DMS153 treated with DMSO at 0.1 percent for 48 hours (cell line): ENCODE data around the gene MAP1B.

ENCODE experiments used
- DNase-seq: peaks from one replicate; lab custom pipeline; 2025; ENCODE audit not compliant: unreplicated experiment; lab: John Stamatoyannopoulos, UW

Gene MAP1B

GRCh38 chr5:72244862-72245371, 137.6 kb downstream of the MAP1B start:
- no peak for DNase-seq

DNA sequence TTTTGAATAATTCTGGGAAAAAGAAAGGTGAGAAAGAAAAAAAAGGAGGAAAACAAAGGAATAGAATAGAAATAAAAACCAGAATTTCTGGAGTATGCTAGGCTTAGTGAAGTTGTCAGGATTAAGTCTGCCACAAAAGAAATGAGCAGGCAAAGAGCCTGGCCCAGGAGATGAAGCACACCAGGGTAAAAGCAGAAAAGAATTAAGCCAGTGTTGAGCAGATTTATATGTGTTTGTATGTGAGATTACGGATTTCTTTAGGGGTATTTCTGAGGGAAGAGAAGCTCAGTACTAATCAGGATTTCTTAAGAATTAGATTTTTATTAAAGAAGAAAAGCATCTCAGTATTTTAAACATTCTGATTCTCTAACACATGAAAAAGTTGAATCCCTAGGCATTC, 138.3 kb downstream of the MAP1B start:
- no peak for DNase-seq

DNA sequence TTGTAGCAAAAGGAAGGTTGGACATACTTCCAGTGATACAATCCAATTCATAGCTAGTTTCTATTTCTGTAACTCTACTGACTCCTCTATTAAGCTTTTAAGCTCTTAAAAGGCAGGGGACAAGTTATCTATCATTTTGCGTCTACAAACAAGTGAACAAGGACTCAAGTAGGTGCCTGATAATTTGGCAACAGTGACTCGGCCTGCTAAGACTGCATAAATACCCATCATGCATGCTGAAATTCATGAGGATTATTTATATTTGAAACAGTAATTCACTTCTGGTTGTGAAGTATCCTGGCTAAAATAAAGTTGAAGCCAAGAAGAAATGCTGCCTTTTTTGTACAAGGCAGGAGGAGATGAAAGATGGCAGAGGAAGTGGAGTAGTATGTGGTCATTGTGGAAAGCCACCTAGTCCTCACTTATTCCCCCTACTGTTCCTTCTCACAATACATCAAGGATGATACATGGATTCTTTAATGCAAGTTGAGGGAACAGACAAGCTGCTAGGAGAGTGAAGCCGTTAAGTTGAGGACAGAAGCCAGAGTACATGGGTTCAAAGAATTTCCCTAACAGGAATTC, 138.8 kb downstream of the MAP1B start:
- no peak for DNase-seq

DNA sequence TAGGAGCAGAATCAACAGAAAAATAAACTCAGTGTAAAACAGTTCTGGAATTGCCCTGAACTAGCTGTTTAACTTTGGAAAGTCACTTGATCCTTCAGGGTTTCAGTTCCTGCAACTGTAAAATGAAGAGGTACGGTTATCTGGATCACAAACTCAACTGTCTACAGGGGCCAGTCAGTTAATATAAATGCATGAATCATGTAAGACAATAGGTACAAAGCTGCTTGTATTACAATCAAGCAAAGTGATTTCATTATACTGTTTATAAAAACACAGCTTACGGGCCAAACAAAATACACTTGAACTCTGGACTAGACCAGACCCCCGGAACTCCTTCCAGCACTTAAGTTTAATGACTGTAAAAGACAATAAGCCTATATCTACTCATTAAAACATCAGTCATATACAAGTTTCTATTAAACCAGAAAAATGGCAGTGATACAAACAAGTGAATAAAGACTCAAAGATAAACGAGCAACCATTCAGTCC, 139.7 kb downstream of the MAP1B start:
- no peak for DNase-seq

DNA sequence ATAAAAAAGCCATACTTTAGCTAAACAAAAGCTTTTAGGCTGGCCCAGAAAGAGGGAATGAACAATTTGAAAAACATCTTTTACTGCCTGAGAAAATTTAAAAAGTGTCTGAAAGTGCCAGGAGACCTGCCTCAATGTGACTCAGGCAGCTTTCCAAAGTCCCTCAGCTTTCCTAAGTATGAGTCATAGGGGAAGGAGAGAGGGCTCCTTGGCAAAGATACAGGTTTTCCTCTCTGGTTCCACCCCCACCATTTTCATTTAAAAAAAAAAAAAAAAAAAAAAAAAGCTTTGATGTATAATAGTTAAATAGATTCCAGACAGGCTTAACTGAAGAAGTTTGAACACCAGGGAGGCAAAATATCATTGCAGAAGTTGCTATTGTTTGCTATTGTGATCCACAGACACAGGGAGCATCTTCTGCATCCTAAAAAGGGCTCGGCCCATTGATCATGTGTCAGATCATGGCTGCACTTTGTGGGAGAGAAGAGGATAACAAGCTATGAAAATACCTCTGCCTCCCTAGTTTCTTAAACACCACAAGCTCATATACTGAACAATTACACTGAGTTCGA, 141.2 kb downstream of the MAP1B start:
- DNase-seq = no peak

DNA sequence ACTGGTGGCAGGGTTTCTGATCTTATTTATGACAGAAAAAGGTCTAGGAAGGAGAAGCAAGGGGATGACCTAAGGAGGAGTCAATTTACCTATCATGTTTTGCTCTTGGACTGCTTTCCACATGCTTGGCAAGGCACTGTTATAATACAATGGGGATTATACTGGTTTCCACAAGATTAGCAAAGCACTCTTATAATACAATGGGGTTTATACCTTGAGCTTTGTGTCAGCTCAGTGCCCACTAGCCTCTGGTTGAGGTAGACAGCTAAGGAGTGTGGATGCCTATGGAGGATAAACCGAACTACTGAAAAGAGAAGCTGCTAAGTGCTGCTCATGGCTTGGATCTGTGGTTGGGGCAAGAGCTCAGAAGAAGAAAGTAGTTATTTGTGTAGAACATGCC, 144.1 kb downstream of the MAP1B start:
- DNase-seq = no peak

DNA sequence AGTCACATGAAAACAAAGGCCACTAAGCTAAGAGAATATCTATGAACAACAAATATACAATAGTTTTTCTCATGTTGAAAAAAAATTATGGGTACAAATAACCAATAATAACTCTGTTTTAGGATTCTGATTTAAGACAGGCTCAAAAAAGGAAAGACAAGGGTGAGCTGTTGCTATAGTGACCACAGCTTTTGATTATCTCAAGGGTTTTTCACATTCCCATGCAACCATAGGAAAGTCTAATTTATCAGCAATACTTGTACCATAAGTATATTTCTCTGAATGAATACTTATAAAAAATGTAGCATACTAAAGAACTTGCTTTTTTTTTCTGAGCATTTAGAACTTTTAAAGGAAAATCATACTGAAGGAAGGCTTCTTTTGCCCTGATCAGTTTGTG, 144.7 kb downstream of the MAP1B start:
- DNase-seq = no peak

GRCh38 chr5:72252574-72253155, 145.4 kb downstream of the MAP1B start:
- DNase-seq = no peak

- no peak for DNase-seq
These were observed 148.0 kb downstream of the MAP1B start for GRCh38 chr5:72255237-72255636.

DNA sequence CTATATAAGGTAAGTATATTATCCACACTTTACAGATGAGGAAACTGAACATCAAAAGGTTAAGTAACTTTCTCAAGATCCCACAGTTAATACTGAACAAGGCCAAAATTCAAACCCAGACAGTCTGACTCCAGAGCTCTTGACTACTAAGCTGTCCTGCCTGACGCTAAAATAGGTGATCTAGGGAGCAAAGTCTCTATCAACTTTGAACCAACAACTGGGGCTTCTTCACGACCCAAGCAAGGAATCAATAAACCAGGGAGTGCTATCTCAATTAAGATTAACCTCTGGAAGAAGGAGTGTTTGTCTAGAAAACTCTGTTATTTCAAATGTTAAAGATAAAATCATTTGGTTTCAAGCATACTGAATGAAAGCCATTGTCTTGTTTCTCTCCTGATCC, 148.4 kb downstream of the MAP1B start:
- DNase-seq = no peak

- no peak for DNase-seq
These were observed 149.3 kb downstream of the MAP1B start for GRCh38 chr5:72256536-72256935.
